Right lobe of liver (tissue), 4 donors: ENCODE results near the gene DYRK1A.

Experiments
- CTCF ChIP-seq, 4 donors: fragments of 200-600 bp in 3 of 4; fragments of 450-650 bp in 1 of 4; IDR thresholded peaks; one replicate each; pipeline versions ENCODE4 v1.5.1 to v1.8.0; 2016 to 2022; ENCODE audit warnings: antibody characterized with exemption in 4 of 4, mild to moderate bottlenecking in 2 of 4
- POLR2A ChIP-seq: fragments of 450-650 bp; IDR thresholded peaks from one replicate; pipeline ENCODE4 v1.6.1; 2017; ENCODE audit warnings: antibody characterized with exemption, mild to moderate bottlenecking
- donor health status: DM: no; HTN: no; CAD: no.
- donor health status: DM: no; HTN: no; CAD: no.
- donor health status: DM: no; HTN: yes; CAD: no.

- TF ChIP-seq POLR2A (no peak), CTCF (IDR thresholded peaks at IDR 0.05) (no peak)
Observed at GRCh38 chr21:37558676-37559211, 192.2 kb downstream of the DYRK1A start.
